ENCODE data around the gene RUSC1.

DNA sequence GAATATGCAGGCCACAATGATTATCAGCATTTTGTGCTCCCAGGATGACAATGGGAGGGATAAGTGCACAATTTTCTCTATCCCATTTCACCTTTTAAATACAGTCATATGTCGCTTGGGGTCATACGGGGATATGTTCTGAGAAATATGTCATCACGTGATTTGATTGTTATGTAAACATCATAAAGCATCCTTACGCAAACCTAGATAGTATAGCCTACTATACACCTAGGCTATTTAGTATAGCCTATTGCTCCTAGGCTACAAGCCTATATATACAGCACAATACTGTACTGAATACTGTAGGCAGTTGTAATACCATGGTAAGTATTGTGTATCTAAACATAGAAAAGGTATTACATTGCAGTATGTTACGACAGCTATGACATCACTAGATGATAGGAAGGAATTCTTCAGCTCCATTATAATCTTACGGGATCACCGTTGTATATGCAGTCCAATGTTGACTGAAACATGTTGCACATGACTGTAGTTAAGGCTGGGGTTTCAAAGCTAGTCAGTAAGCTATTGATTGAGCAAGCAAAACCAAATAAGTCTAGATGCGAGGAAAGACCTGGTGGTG, 18.9 kb downstream of the RUSC1 start:
- TF ChIP-seq, protein P1, sequence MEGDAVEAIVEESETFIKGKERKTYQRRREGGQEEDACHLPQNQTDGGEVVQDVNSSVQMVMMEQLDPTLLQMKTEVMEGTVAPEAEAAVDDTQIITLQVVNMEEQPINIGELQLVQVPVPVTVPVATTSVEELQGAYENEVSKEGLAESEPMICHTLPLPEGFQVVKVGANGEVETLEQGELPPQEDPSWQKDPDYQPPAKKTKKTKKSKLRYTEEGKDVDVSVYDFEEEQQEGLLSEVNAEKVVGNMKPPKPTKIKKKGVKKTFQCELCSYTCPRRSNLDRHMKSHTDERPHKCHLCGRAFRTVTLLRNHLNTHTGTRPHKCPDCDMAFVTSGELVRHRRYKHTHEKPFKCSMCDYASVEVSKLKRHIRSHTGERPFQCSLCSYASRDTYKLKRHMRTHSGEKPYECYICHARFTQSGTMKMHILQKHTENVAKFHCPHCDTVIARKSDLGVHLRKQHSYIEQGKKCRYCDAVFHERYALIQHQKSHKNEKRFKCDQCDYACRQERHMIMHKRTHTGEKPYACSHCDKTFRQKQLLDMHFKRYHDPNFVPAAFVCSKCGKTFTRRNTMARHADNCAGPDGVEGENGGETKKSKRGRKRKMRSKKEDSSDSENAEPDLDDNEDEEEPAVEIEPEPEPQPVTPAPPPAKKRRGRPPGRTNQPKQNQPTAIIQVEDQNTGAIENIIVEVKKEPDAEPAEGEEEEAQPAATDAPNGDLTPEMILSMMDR (IDR thresholded peaks at IDR 0.05), result no peak
- no peak for TF ChIP-seq POLR2A (IDR thresholded peaks at IDR 0.05)
